Stimulated activated naive CD8-positive, alpha-beta T cell treated with anti-CD3 and anti-CD28 coated beads, Interleukin-15, Interleukin-2, amounts not matched to agents 100 ng/mL and 50 ng/mL, for 24 hours (primary cell): ENCODE data around the gene MAML2.

ENCODE experiments used
- H3K27ac Mint-ChIP-seq: one replicate; pipeline ENCODE4 v1.8.0; 2021; ENCODE audit warnings: mild to moderate bottlenecking, mixed read lengths
- H3K27me3 Mint-ChIP-seq: one replicate; pipeline ENCODE4 v1.8.0; 2021; ENCODE audit warnings: mixed read lengths
- H3K36me3 Mint-ChIP-seq: one replicate; pipeline ENCODE4 v1.8.0; 2021; ENCODE audit warnings: low read depth, mixed read lengths
- H3K4me1 Mint-ChIP-seq: one replicate; pipeline ENCODE4 v1.8.0; 2021; ENCODE audit warnings: low read depth, mixed read lengths
- H3K4me3 Mint-ChIP-seq: one replicate; pipeline ENCODE4 v1.8.0; 2021; ENCODE audit warnings: mild to moderate bottlenecking, mixed read lengths
- H3K9me3 Mint-ChIP-seq: one replicate; pipeline ENCODE4 v1.8.0; 2021; ENCODE audit warnings: mixed read lengths

The MAML2 gene

GRCh38 chr11:96149743-96150555 lies 193.0 kb downstream of the MAML2 start:
- Mint-ChIP-seq H3K36me3 (peaks cover 32% of the 10 kb centered on the region), H3K4me3 (no peak overlapping the region), H3K4me1 (peaks cover 52% of the 10 kb centered on the region), H3K9me3 (no peaks in the 10 kb centered on the region), H3K27me3 (no peaks in the 10 kb centered on the region), H3K27ac (no peak overlapping the region)

DNA sequence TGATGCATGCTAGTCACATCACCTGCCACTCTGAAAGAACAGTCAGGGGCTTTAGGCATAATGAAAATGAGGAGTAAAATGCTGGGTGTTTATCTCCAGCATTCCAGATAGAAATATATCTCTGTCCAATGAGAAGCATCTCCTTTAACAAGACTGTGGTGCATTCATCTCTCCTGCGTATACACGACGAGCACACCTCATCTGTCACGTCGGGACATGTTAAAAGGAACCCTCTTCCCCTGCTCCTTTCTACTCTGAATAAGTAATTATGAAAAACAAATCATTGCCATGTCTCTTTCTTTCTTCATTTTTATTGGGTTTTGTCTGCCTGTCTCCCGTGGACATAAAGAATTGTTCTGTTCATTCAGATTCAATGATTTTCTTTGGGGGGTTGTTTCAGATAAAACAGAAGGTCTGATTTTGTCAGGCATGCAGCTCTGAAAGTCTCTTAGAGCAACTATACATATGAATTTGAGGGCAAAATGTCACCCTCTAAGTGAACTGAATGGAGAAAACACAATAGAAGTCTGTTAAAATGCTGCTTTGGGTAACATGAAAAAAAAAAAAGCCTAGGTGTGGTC lies 195.0 kb downstream of the MAML2 start:
- peaks cover 40% of the 10 kb centered on the region for H3K4me1 Mint-ChIP-seq
- no peaks in the 10 kb centered on the region for H3K27me3 Mint-ChIP-seq
- peak overlapping the region; percentile 74 for H3K27ac Mint-ChIP-seq
- no peak overlapping the region for H3K4me3 Mint-ChIP-seq
- peaks cover 28% of the 10 kb centered on the region for H3K36me3 Mint-ChIP-seq
- H3K9me3 Mint-ChIP-seq: no peaks in the 10 kb centered on the region

- H3K4me1 Mint-ChIP-seq: peaks cover 40% of the 10 kb centered on the region
- H3K9me3 Mint-ChIP-seq: no peaks in the 10 kb centered on the region
- H3K4me3 Mint-ChIP-seq: no peak overlapping the region
- H3K27me3 Mint-ChIP-seq: no peaks in the 10 kb centered on the region
- no peak overlapping the region for H3K27ac Mint-ChIP-seq
- H3K36me3 Mint-ChIP-seq: peaks cover 21% of the 10 kb centered on the region
Measured at GRCh38 chr11:96147186-96147585, 195.8 kb downstream of the MAML2 start.

- Mint-ChIP-seq H3K4me3 (no peak overlapping the region), H3K27ac (no peak overlapping the region), H3K4me1 (peaks cover 41% of the 10 kb centered on the region), H3K9me3 (no peaks in the 10 kb centered on the region), H3K36me3 (peaks cover 22% of the 10 kb centered on the region), H3K27me3 (no peaks in the 10 kb centered on the region)
Measured at GRCh38 chr11:96146765-96147164, 196.2 kb downstream of the MAML2 start.

DNA sequence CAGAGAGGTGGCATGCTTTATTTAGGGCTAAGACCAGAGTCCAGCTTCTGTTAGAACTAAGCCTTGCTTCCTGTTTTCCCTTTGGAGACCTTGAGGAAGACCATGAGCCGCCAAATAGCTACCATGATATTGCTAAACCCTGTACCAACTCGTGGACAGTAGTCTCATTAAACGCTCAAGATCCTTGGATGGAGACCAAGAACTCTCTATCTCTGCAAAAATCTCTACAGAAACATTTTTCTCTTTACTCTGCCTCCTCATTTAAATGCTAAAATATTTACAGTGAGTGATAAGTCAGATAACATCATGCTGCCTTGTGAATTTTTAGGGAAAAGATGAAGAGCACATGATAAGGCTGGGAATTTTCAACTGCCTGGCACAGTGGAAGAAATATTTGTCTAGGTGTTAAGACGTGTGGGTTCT lies 197.8 kb downstream of the MAML2 start:
- H3K27me3 Mint-ChIP-seq: no peaks in the 10 kb centered on the region
- peaks cover 55% of the 10 kb centered on the region for H3K4me1 Mint-ChIP-seq
- no peak overlapping the region for H3K4me3 Mint-ChIP-seq
- peaks cover 29% of the 10 kb centered on the region for H3K36me3 Mint-ChIP-seq
- H3K9me3 Mint-ChIP-seq: no peaks in the 10 kb centered on the region
- H3K27ac Mint-ChIP-seq: no peak overlapping the region

DNA sequence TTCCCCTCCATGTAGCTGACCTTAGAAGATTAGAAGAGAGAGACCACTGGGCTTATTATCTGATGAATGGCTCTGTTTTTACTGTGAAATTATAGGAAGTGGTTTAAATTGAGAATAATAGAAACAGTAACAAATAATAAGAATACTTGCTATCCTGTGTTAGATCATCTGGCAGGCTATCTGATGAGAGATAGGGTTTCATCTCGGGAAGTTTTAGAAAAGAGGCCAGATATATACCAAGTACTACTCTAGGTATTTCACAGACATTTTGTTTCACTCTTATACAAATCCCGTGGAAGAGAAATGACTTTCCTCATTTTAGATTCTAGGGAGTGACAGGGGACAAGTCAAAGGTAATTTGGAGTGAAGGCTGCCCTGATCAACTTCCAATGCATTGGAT lies 198.4 kb downstream of the MAML2 start:
- H3K4me1 Mint-ChIP-seq: peaks cover 61% of the 10 kb centered on the region
- H3K9me3 Mint-ChIP-seq: no peaks in the 10 kb centered on the region
- peaks cover 35% of the 10 kb centered on the region for H3K36me3 Mint-ChIP-seq
- no peak overlapping the region for H3K4me3 Mint-ChIP-seq
- no peak overlapping the region for H3K27ac Mint-ChIP-seq
- H3K27me3 Mint-ChIP-seq: no peaks in the 10 kb centered on the region

GRCh38 chr11:96143041-96143521 lies 199.9 kb downstream of the MAML2 start:
- no peaks in the 10 kb centered on the region for H3K9me3 Mint-ChIP-seq
- H3K27ac Mint-ChIP-seq: no peak overlapping the region
- H3K4me1 Mint-ChIP-seq: peaks cover 65% of the 10 kb centered on the region
- H3K4me3 Mint-ChIP-seq: no peak overlapping the region
- peaks cover 28% of the 10 kb centered on the region for H3K36me3 Mint-ChIP-seq
- H3K27me3 Mint-ChIP-seq: no peaks in the 10 kb centered on the region

GRCh38 chr11:96141626-96142025 lies 201.4 kb downstream of the MAML2 start:
- Mint-ChIP-seq H3K27me3 (no peaks in the 10 kb centered on the region), H3K4me1 (peaks cover 69% of the 10 kb centered on the region), H3K27ac (no peak overlapping the region), H3K4me3 (no peak overlapping the region), H3K36me3 (peaks cover 29% of the 10 kb centered on the region), H3K9me3 (no peaks in the 10 kb centered on the region)

- H3K36me3 Mint-ChIP-seq: peaks cover 32% of the 10 kb centered on the region
- no peaks in the 10 kb centered on the region for H3K27me3 Mint-ChIP-seq
- peaks cover 84% of the 10 kb centered on the region for H3K4me1 Mint-ChIP-seq
- H3K9me3 Mint-ChIP-seq: no peaks in the 10 kb centered on the region
- H3K27ac Mint-ChIP-seq: peak overlapping the region; percentile 89
- peak overlapping the region; percentile 67 for H3K4me3 Mint-ChIP-seq
Measured at GRCh38 chr11:96139691-96140090, 203.3 kb downstream of the MAML2 start.

GRCh38 chr11:96137373-96137772 lies 205.6 kb downstream of the MAML2 start:
- Mint-ChIP-seq H3K4me1 (peaks cover 89% of the 10 kb centered on the region), H3K9me3 (no peaks in the 10 kb centered on the region), H3K27ac (peak overlapping the region; percentile 96), H3K36me3 (peaks cover 32% of the 10 kb centered on the region), H3K27me3 (no peaks in the 10 kb centered on the region), H3K4me3 (peak overlapping the region; percentile 72)

GRCh38 chr11:96136613-96137298 lies 206.2 kb downstream of the MAML2 start:
- Mint-ChIP-seq H3K27ac (peak overlapping the region; percentile 96), H3K27me3 (no peaks in the 10 kb centered on the region), H3K36me3 (peaks cover 29% of the 10 kb centered on the region), H3K4me1 (peaks cover 90% of the 10 kb centered on the region), H3K4me3 (peak overlapping the region; percentile 72), H3K9me3 (no peaks in the 10 kb centered on the region)

DNA sequence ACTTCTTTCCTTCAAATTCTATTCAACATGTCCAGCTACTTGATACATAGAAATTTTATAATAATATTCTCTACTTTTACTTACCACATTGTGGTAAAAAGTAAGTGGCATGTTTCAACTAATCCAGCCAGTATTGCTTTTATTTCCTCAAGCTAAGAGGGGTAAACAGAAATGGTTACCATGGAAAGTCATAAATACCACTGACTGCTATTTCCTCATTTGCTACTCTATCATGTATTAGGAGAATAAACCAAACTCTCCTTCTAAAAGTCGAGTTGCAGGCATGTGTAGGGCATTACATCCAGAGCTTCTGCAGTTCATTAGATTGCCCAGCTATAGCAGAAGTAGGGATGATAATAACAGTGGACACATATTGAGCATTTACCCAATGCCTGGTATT lies 208.4 kb downstream of the MAML2 start:
- Mint-ChIP-seq H3K4me3 (no peak overlapping the region), H3K36me3 (peaks cover 30% of the 10 kb centered on the region), H3K27ac (peak overlapping the region; percentile 74), H3K27me3 (no peaks in the 10 kb centered on the region), H3K9me3 (no peaks in the 10 kb centered on the region), H3K4me1 (peaks cover 87% of the 10 kb centered on the region)

- Mint-ChIP-seq H3K36me3 (peaks cover 28% of the 10 kb centered on the region), H3K4me1 (peaks cover 82% of the 10 kb centered on the region), H3K4me3 (no peak overlapping the region), H3K27ac (no peak overlapping the region), H3K9me3 (no peaks in the 10 kb centered on the region), H3K27me3 (no peaks in the 10 kb centered on the region)
Measured at GRCh38 chr11:96132437-96132836, 210.6 kb downstream of the MAML2 start.

DNA sequence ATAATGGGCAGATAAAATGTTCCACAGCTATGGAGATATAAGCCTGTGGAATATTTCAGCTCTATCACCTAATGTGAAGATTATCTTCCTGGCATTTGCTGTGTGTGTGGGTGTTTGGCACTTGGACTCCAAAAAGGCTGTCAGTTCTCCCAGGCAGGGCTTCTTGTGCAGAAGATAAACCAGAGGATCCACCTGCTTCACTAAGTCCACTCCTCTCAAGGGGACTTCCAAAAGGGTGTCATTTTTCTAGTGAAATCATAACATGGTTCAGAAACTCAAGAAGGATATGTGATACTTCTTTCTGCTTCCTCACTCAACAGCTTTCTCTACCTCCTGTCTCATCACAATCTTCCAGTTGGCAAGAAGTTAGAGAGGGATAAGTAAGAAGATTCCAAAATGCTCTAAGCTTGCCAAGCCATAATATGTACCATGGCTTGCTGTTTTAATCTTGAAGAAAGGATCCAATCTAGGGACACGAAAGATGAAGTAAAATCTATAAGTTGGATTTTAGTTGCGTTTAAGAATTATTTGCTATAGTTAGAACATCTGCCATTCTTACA lies 212.9 kb downstream of the MAML2 start:
- Mint-ChIP-seq H3K36me3 (peaks cover 38% of the 10 kb centered on the region), H3K9me3 (no peaks in the 10 kb centered on the region), H3K27ac (peak overlapping the region; percentile 61), H3K4me1 (peaks cover 82% of the 10 kb centered on the region), H3K4me3 (no peak overlapping the region), H3K27me3 (no peaks in the 10 kb centered on the region)

DNA sequence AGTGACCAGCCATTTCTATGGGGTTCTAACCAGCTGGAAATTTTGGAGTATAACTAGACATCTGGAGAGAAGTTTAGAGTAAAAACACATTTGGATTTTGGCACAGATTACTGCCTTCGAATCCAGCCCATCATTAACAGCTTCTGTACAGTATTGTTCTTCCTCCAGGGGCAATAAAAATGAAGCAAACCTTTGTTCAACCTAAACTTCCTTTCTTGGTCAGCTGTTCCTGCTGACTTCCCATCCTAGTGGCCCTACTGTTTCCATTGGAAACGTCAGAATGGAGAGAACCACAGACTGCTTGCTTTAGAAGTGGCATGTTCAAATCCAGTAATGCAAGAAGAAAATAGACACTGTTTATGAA lies 215.4 kb downstream of the MAML2 start:
- H3K27me3 Mint-ChIP-seq: no peaks in the 10 kb centered on the region
- H3K27ac Mint-ChIP-seq: no peak overlapping the region
- no peak overlapping the region for H3K4me3 Mint-ChIP-seq
- peaks cover 88% of the 10 kb centered on the region for H3K4me1 Mint-ChIP-seq
- peaks cover 44% of the 10 kb centered on the region for H3K36me3 Mint-ChIP-seq
- H3K9me3 Mint-ChIP-seq: no peaks in the 10 kb centered on the region
